Liver (tissue), 9 donors: ENCODE data around the gene PRKN. TPM values are rescaled to one million over a fixed set of nuclear protein-coding genes. Genes with fewer than 3 reads are reported as not detected.

ENCODE experiments used
- DNase-seq: peaks from one replicate; pipeline ENCODE4 v3.0.0-alpha.2; 2017; ENCODE audit warnings: low spot score
- H3K27ac ChIP-seq, 2 donors: one replicate each; pipeline ENCODE4 v1.7.0; 2013; ENCODE audit warnings: inconsistent platforms in 2 of 2, low read length in 2 of 2, control low read depth in 1 of 2, low read depth in 1 of 2, mild to moderate bottlenecking in 1 of 2
- H3K27me3 ChIP-seq, 4 donors: one replicate each; pipeline versions ENCODE4 v1.6.1 to v1.7.0; 2013; ENCODE audit warnings: low read length in 3 of 4, inconsistent platforms in 1 of 4, mild to moderate bottlenecking in 1 of 4, moderate library complexity in 1 of 4; ENCODE audit not compliant: control insufficient read depth in 4 of 4, insufficient read depth in 4 of 4
- H3K36me3 ChIP-seq, 4 donors: one replicate each; pipeline versions ENCODE4 v1.6.1 to v1.7.0; 2013; ENCODE audit warnings: low read length in 3 of 4, mild to moderate bottlenecking in 3 of 4, low read depth in 1 of 4, moderate library complexity in 1 of 4; ENCODE audit not compliant: control insufficient read depth in 4 of 4, insufficient read depth in 3 of 4
- H3K4me1 ChIP-seq, 4 donors: one replicate each; pipeline versions ENCODE4 v1.6.1 to v1.7.0; 2013; ENCODE audit warnings: low read length in 3 of 4, mild to moderate bottlenecking in 3 of 4, moderate library complexity in 1 of 4; ENCODE audit not compliant: control insufficient read depth in 4 of 4, insufficient read depth in 4 of 4
- H3K4me3 ChIP-seq, 3 donors: one replicate each; pipeline versions ENCODE4 v1.6.1 to v1.7.0; 2013; ENCODE audit warnings: low read length in 3 of 3, control low read depth in 1 of 3, low read depth in 1 of 3, mild to moderate bottlenecking in 1 of 3
- H3K9ac ChIP-seq, 2 donors: one replicate each; pipeline ENCODE4 v1.7.0; 2013; ENCODE audit warnings: low read length in 2 of 2, mild to moderate bottlenecking in 2 of 2, moderate library complexity in 2 of 2, control low read depth in 1 of 2, low read depth in 1 of 2
- H3K9me3 ChIP-seq, 4 donors: one replicate each; pipeline versions ENCODE4 v1.6.1 to v1.7.0; 2013; ENCODE audit warnings: low read length in 3 of 4; ENCODE audit not compliant: control insufficient read depth in 4 of 4
- CTCF ChIP-seq: fragments of 150-350 bp; IDR thresholded peaks from 2 replicates; pipeline ENCODE4 v1.5.1; 2017; ENCODE audit warnings: improper control_type of control experiment, low read depth, low read length; ENCODE audit not compliant: missing input control
- EGR1 ChIP-seq, 2 donors: IDR thresholded peaks; 2 replicates each; pipeline ENCODE4 v1.6.1; 2016 to 2018; ENCODE audit warnings: antibody characterized with exemption in 2 of 2, low read depth in 2 of 2
- FOXA1 ChIP-seq: IDR thresholded peaks from 2 replicates; pipeline ENCODE4 v1.6.1; 2016; ENCODE audit warnings: antibody characterized with exemption
- FOXA2 ChIP-seq: IDR thresholded peaks from 2 replicates; pipeline ENCODE4 v1.6.1; 2016; ENCODE audit warnings: antibody characterized with exemption
- GABPA ChIP-seq, 2 donors: IDR thresholded peaks in 1 of 2; conservative IDR thresholded peaks in 1 of 2; 2 replicates each; pipeline ENCODE4 v1.6.1; 2016; ENCODE audit warnings: antibody characterized with exemption in 2 of 2, mild to moderate bottlenecking in 1 of 2, moderate library complexity in 1 of 2
- HNF4A ChIP-seq, 2 donors: conservative IDR thresholded peaks; 2 replicates each; pipeline ENCODE4 v1.6.1; 2016; ENCODE audit warnings: antibody characterized with exemption in 2 of 2, mild to moderate bottlenecking in 2 of 2
- MAX ChIP-seq: IDR thresholded peaks from 2 replicates; pipeline ENCODE4 v1.6.1; 2016; ENCODE audit warnings: antibody characterized with exemption
- NR2F2 ChIP-seq: IDR thresholded peaks from 2 replicates; pipeline ENCODE4 v1.6.1; 2016; ENCODE audit warnings: antibody characterized with exemption
- RAD21 ChIP-seq, 2 donors: IDR thresholded peaks; 2 replicates each; pipeline ENCODE4 v1.6.1; 2016; ENCODE audit warnings: antibody characterized with exemption in 2 of 2, mild to moderate bottlenecking in 2 of 2
- TAF1 ChIP-seq: conservative IDR thresholded peaks from 2 replicates; pipeline ENCODE4 v1.6.1; 2016; ENCODE audit warnings: antibody characterized with exemption, mild to moderate bottlenecking
- YY1 ChIP-seq: IDR thresholded peaks from 2 replicates; pipeline ENCODE4 v1.6.1; 2016; ENCODE audit warnings: antibody characterized with exemption, mild to moderate bottlenecking
- WGBS: extraction: QIAGEN DNeasy Blood & Tissue Kit; methylation state at CpG from one replicate; pipeline ENCODE4 v1.1.7; 2013; 5-methylcytosine and 5-hydroxymethylcytosine counted together
- polyA plus RNA-seq, 2 donors: library from polyadenylated mRNA; stranded (reverse) in 1 of 2; unstranded in 1 of 2; fragments of 200-250 nt in 1 of 2; fragments of >200 nt in 1 of 2; fragmentation: Nextera tagmentation in 1 of 2; extraction: Ambion mirVana in 1 of 2; gene quantifications; one replicate each; pipeline versions ENCODE4 v1.2.1 to v1.2.3, GENCODE V29; 2013 to 2015
- total RNA-seq, 2 donors: library from RNA; depleted of rRNA; stranded (reverse); fragments of >200 nt; gene quantifications; one replicate each; pipeline ENCODE4 v1.2.3, GENCODE V29; 2014
- donor health status: healthy.
- donor health status: healthy.
- donor health status: healthy.
- donor health status: healthy.
- donor health status: healthy.

The PRKN gene
- total and polyA plus RNA-seq, 4 donors: 0.47 to 4.1 (median 3.2) TPM

- no peak for DNase-seq
These were observed 1287.3 kb downstream of the PRKN start for GRCh38 chr6:161440299-161440698.

GRCh38 chr6:161439093-161439492 lies 1288.5 kb downstream of the PRKN start:
- Histone ChIP-seq H3K9me3 (no peaks in the 10 kb centered on the region), H3K9ac (no peak overlapping the region), H3K27ac (no peak overlapping the region), H3K27me3 (no peaks in the 10 kb centered on the region), H3K4me1 (peaks cover 0 to 3% (median 0%) of the 10 kb centered on the region in 4 donors), H3K4me3 (no peak overlapping the region), H3K36me3 (no peaks in the 10 kb centered on the region)
- DNase-seq: no peak
- 75% methylated on average over 12 of the region's 12 CpGs for WGBS
- TF ChIP-seq YY1: no peak
- TF ChIP-seq FOXA2: no peak
- TF ChIP-seq GABPA (IDR thresholded peaks at IDR 0.05 in 1 of 2, conservative IDR thresholded peaks at IDR 0.05 in 1 of 2): no peak

More at GRCh38 chr6:161440299-161440698, 1287.3 kb downstream of the PRKN start:
- TF ChIP-seq CTCF (no peak), MAX (no peak), FOXA1 (no peak), GABPA (IDR thresholded peaks at IDR 0.05 in 1 of 2, conservative IDR thresholded peaks at IDR 0.05 in 1 of 2) (no peak), NR2F2 (no peak)
- H3K36me3 ChIP-seq: no peaks in the 10 kb centered on the region
- H3K9ac ChIP-seq: no peak overlapping the region
- no peaks in the 10 kb centered on the region for H3K4me1 ChIP-seq
- no peak overlapping the region for H3K4me3 ChIP-seq
- WGBS: 86% methylated on average over 4 of the region's 4 CpGs
- H3K27me3 ChIP-seq: no peaks in the 10 kb centered on the region
- H3K9me3 ChIP-seq: no peaks in the 10 kb centered on the region
- no peak overlapping the region for H3K27ac ChIP-seq

- no peak for DNase-seq
- H3K27me3 ChIP-seq: no peaks in the 10 kb centered on the region
- H3K9me3 ChIP-seq: no peaks in the 10 kb centered on the region
- H3K4me1 ChIP-seq: peaks cover 0 to 3% (median 0%) of the 10 kb centered on the region in 4 donors
- H3K36me3 ChIP-seq: no peaks in the 10 kb centered on the region
- no peak overlapping the region for H3K27ac ChIP-seq
- no peak for TF ChIP-seq HNF4A (conservative IDR thresholded peaks at IDR 0.05)
- no peak for TF ChIP-seq FOXA1
- no peak for TF ChIP-seq YY1
- TF ChIP-seq EGR1 (IDR thresholded peaks at IDR 0.05; ENCODE audit: low read depth in 2 of 2): no peak
- no peak for TF ChIP-seq TAF1
- no peak for TF ChIP-seq RAD21 (IDR thresholded peaks at IDR 0.05)
- TF ChIP-seq MAX: no peak
- TF ChIP-seq NR2F2: no peak
- H3K9ac ChIP-seq: no peak overlapping the region
- H3K4me3 ChIP-seq: no peak overlapping the region
- WGBS: 89% methylated on average over 12 of the region's 12 CpGs
These were observed 1289.0 kb downstream of the PRKN start for GRCh38 chr6:161438430-161439030.
